H1 (cell line): ENCODE measurements around the gene EIF4E3. TPM values are rescaled to one million over a fixed set of nuclear protein-coding genes. Genes with fewer than 3 reads are reported as not detected.

Source experiments
- CTCF ChIA-PET: fragments of 300-600 bp; sonication (Branson Sonifier 250); formaldehyde crosslinking; loops from one replicate; lab custom pipeline; 2021; ENCODE audit not compliant: partially characterized antibody; lab: Charles Lee
- POLR2A ChIA-PET: fragments of 300-600 bp; sonication (Branson Sonifier 250); formaldehyde crosslinking; loops from one replicate; lab custom pipeline; 2021; ENCODE audit warnings: inconsistent platforms; ENCODE audit not compliant: partially characterized antibody; lab: Charles Lee
- DNase-seq, 2 experiments: peaks; one replicate each; pipeline versions ENCODE4 v3.0.0 to v3.0.0-alpha.2; 2010 to 2022; ENCODE audit warnings: low spot score in 2 of 2, low read depth in 1 of 2, mixed read lengths in 1 of 2
- FAIRE-seq: peaks from 2 replicates; lab custom pipeline; 2011; peaks lifted over from hg19 to GRCh38; lab: Jason Lieb, UNC
- H2AFZ ChIP-seq: 2 replicates; pipeline ENCODE4 v1.8.1; 2012; ENCODE audit warnings: low read length, inconsistent platforms
- H2AK5ac ChIP-seq: 2 replicates; pipeline ENCODE4 v1.6.1; 2013; ENCODE audit warnings: low read depth, low read length
- H2BK120ac ChIP-seq: replicated peaks from 2 replicates; pipeline ENCODE3; 2013; ENCODE audit warnings: low read depth, low read length, inconsistent platforms
- H2BK12ac ChIP-seq: 2 replicates; pipeline ENCODE4 v1.6.1; 2013; ENCODE audit warnings: low read depth, low read length
- H2BK15ac ChIP-seq: 2 replicates; pipeline ENCODE4 v1.6.1; 2013; ENCODE audit warnings: low read length
- H2BK20ac ChIP-seq: 2 replicates; pipeline ENCODE4 v1.6.1; 2013; ENCODE audit warnings: low read length
- H2BK5ac ChIP-seq: 2 replicates; pipeline ENCODE4 v1.6.1; 2013; ENCODE audit warnings: low read depth, low read length
- H3K14ac ChIP-seq: 2 replicates; pipeline ENCODE4 v1.6.1; 2013; ENCODE audit warnings: inconsistent platforms; ENCODE audit not compliant: insufficient read length
- H3K18ac ChIP-seq: 2 replicates; pipeline ENCODE4 v1.6.1; 2013; ENCODE audit warnings: low read length; ENCODE audit errors: extremely low read depth
- H3K23ac ChIP-seq: 2 replicates; pipeline ENCODE4 v1.6.1; 2013; ENCODE audit warnings: inconsistent platforms; ENCODE audit not compliant: insufficient read length
- H3K23me2 ChIP-seq: 2 replicates; pipeline ENCODE4 v1.6.1; 2013; ENCODE audit warnings: low read depth, low read length
- H3K27ac ChIP-seq: 2 replicates; pipeline ENCODE4 v1.6.1; 2011; ENCODE audit warnings: low read depth, low read length, inconsistent platforms
- H3K27me3 ChIP-seq, 4 experiments: replicated peaks in 1 of 4; 1 replicate in 1 of 4; 2 replicates in 3 of 4; pipeline versions ENCODE4 v1.6.1 to v1.8.1; 2011 to 2013; ENCODE audit warnings: low read length in 3 of 4, mild to moderate bottlenecking in 3 of 4, inconsistent platforms in 2 of 4, mixed read lengths in 2 of 4, moderate library complexity in 1 of 4; ENCODE audit not compliant: control insufficient read depth in 3 of 4, insufficient read depth in 3 of 4; ENCODE audit errors: extremely low read depth in 1 of 4
- H3K36me3 ChIP-seq, 4 experiments: 2 replicates each; pipeline versions ENCODE4 v1.6.1 to v1.8.1; 2011 to 2013; ENCODE audit warnings: mild to moderate bottlenecking in 4 of 4, low read length in 3 of 4, moderate library complexity in 2 of 4, control low read depth in 1 of 4, inconsistent platforms in 1 of 4; ENCODE audit not compliant: insufficient read depth in 4 of 4, control insufficient read depth in 2 of 4
- H3K4ac ChIP-seq: replicated peaks from 2 replicates; pipeline ENCODE3; 2013; ENCODE audit warnings: low read length, low read depth, mixed read lengths, inconsistent platforms; ENCODE audit not compliant: insufficient read length
- H3K4me1 ChIP-seq, 4 experiments: replicated peaks in 1 of 4; 1 replicate in 1 of 4; 2 replicates in 3 of 4; pipeline versions ENCODE4 v1.6.1 to v1.8.1; 2011 to 2013; ENCODE audit warnings: low read length in 3 of 4, inconsistent platforms in 2 of 4, mixed read lengths in 1 of 4; ENCODE audit not compliant: insufficient read depth in 4 of 4, control insufficient read depth in 3 of 4
- H3K4me2 ChIP-seq, 2 experiments: 2 replicates each; pipeline versions ENCODE4 v1.6.1 to v1.8.1; 2011 to 2013; ENCODE audit warnings: low read depth in 2 of 2, low read length in 2 of 2, control low read depth in 1 of 2, inconsistent platforms in 1 of 2, mild to moderate bottlenecking in 1 of 2; ENCODE audit not compliant: insufficient read depth in 1 of 2
- H3K4me3 ChIP-seq, 4 experiments: fragments of 200-600, 300-600 bp in 1 of 4; sonication (generic), shearing (Covaris generic), sonication (Bioruptor Twin) in 1 of 4; 2 replicates each; pipeline versions ENCODE4 v1.5.1 to v1.8.1; 2011 to 2016; ENCODE audit warnings: low read length in 4 of 4, low read depth in 3 of 4, control low read depth in 2 of 4, inconsistent platforms in 2 of 4, mild to moderate bottlenecking in 2 of 4, mixed read lengths in 1 of 4, moderate library complexity in 1 of 4; ENCODE audit not compliant: insufficient read depth in 2 of 4; ENCODE audit errors: extremely low read depth in 1 of 4
- H3K56ac ChIP-seq: replicated peaks from 2 replicates; pipeline ENCODE3; 2013; ENCODE audit warnings: low read depth, mild to moderate bottlenecking, mixed read lengths, low read length, inconsistent platforms; ENCODE audit not compliant: insufficient read length
- H3K79me1 ChIP-seq: 2 replicates; pipeline ENCODE4 v1.6.1; 2013; ENCODE audit warnings: low read depth, low read length, control low read depth
- H3K79me2 ChIP-seq, 2 experiments: 2 replicates each; pipeline versions ENCODE4 v1.6.1 to v1.8.1; 2012 to 2013; ENCODE audit warnings: low read length in 2 of 2, mild to moderate bottlenecking in 2 of 2, inconsistent platforms in 1 of 2; ENCODE audit not compliant: insufficient read depth in 2 of 2, control insufficient read depth in 1 of 2
- H3K9ac ChIP-seq, 4 experiments: replicated peaks in 1 of 4; 1 replicate in 1 of 4; 2 replicates in 3 of 4; pipeline versions ENCODE4 v1.6.1 to v1.8.1; 2011 to 2013; ENCODE audit warnings: low read depth in 3 of 4, low read length in 3 of 4, control low read depth in 2 of 4, mild to moderate bottlenecking in 2 of 4, moderate library complexity in 2 of 4, inconsistent platforms in 1 of 4; ENCODE audit errors: extremely low read depth in 1 of 4
- H3K9me3 ChIP-seq, 2 experiments: 2 replicates each; pipeline versions ENCODE4 v1.6.1 to v1.8.1; 2012 to 2013; ENCODE audit warnings: mild to moderate bottlenecking in 2 of 2, moderate library complexity in 2 of 2, control low read depth in 1 of 2, inconsistent platforms in 1 of 2, low read depth in 1 of 2, low read length in 1 of 2, mixed read lengths in 1 of 2; ENCODE audit not compliant: insufficient read depth in 2 of 2
- H4K20me1 ChIP-seq, 2 experiments: replicated peaks in 1 of 2; 2 replicates each; pipeline versions ENCODE3 to v1.8.1; 2011 to 2013; ENCODE audit warnings: inconsistent platforms in 2 of 2, low read length in 2 of 2, mild to moderate bottlenecking in 1 of 2; ENCODE audit not compliant: insufficient read depth in 2 of 2, control insufficient read depth in 1 of 2
- H4K5ac ChIP-seq: 2 replicates; pipeline ENCODE4 v1.6.1; 2013; ENCODE audit warnings: low read length, low read depth, mixed read lengths, inconsistent platforms; ENCODE audit not compliant: insufficient read length
- H4K8ac ChIP-seq: 2 replicates; pipeline ENCODE4 v1.8.0; 2013; ENCODE audit warnings: mild to moderate bottlenecking, moderate library complexity, low read length, inconsistent platforms; ENCODE audit not compliant: insufficient read depth; ENCODE audit errors: extremely low read depth
- H4K91ac ChIP-seq: replicated peaks from 2 replicates; pipeline ENCODE3; 2013; ENCODE audit warnings: low read length, mixed read lengths, inconsistent platforms; ENCODE audit not compliant: insufficient read length
- CEBPB ChIP-seq: IDR thresholded peaks from 2 replicates; pipeline ENCODE4 v1.6.1; 2012; ENCODE audit warnings: low read depth, low read length
- CTCF ChIP-seq, 3 experiments: IDR thresholded peaks; 1 replicate in 2 of 3; 2 replicates in 1 of 3; pipeline versions ENCODE4 v1.5.1 to v1.6.1; 2011; ENCODE audit warnings: low read length in 3 of 3, mild to moderate bottlenecking in 3 of 3, inconsistent platforms in 2 of 3, low read depth in 1 of 3, moderate library complexity in 1 of 3; ENCODE audit not compliant: insufficient read depth in 1 of 3; ENCODE audit errors: control extremely low read depth in 1 of 3
- HDAC2 ChIP-seq, 2 experiments: fragments of 300-600 bp in 1 of 2; sonication (generic) in 1 of 2; IDR thresholded peaks; 2 replicates each; pipeline ENCODE4 v1.6.1; 2011 to 2012; ENCODE audit warnings: low read depth in 2 of 2, low read length in 2 of 2, mild to moderate bottlenecking in 2 of 2, moderate library complexity in 2 of 2, borderline replicate concordance in 1 of 2, inconsistent platforms in 1 of 2
- RAD21 ChIP-seq, 2 experiments: IDR thresholded peaks in 1 of 2; conservative IDR thresholded peaks in 1 of 2; 2 replicates each; pipeline ENCODE4 v1.6.1; 2011; ENCODE audit warnings: low read depth in 2 of 2, low read length in 2 of 2, improper control_type of control experiment in 1 of 2, inconsistent platforms in 1 of 2, mild to moderate bottlenecking in 1 of 2, moderate library complexity in 1 of 2
- TBP ChIP-seq: IDR thresholded peaks from 2 replicates; pipeline ENCODE4 v1.6.1; 2011; ENCODE audit warnings: low read depth, low read length, improper control_type of control experiment
- WGBS, 2 experiments: shearing (Covaris generic) in 1 of 2; methylation state at CpG; one replicate each; pipeline versions ENCODE4 v1.1.6 to v1.1.7; 2013 to 2015; ENCODE audit warnings: low lambda C conversion rate in 2 of 2, mixed read lengths in 2 of 2, inconsistent platforms in 1 of 2, low coverage in 1 of 2, missing lambda C conversion rate in 1 of 2; ENCODE audit not compliant: insufficient replicate concordance in 2 of 2, insufficient coverage in 1 of 2, insufficient read length in 1 of 2; ENCODE audit errors: extremely low coverage in 1 of 2, missing lambda C conversion rate in 1 of 2; 5-methylcytosine and 5-hydroxymethylcytosine counted together
- polyA plus RNA-seq, 7 experiments: library from polyadenylated mRNA; depleted of rRNA in 3 of 7; stranded (reverse) in 5 of 7; unstranded in 2 of 7; fragments of >200 nt in 5 of 7; fragments of 200-250 nt in 2 of 7; gene quantifications; 1 replicate in 5 of 7; 2 replicates in 1 of 7; 4 replicates in 1 of 7; pipeline versions ENCODE4 v1.2.1 to v1.2.3, GENCODE V29; 2011 to 2013; ENCODE audit warnings: missing spikeins in 2 of 7, mixed read lengths in 2 of 7
- total RNA-seq: library from RNA; stranded (reverse); fragmentation: NEBNext Ultra II Directional; extraction: Animal tissue kit (Norgen Biotek cat#: 25700); gene quantifications from 2 replicates; pipeline ENCODE4 v1.2.1, GENCODE V29; 2021

The EIF4E3 gene
- total and polyA plus RNA-seq, 2 of the 8 experiments (the other 6 are each of a cell fraction or from before 2014, with no cell fraction given): 5.2 to 17.0 TPM

GRCh38 chr3:71681224-71681668, 44.0 kb downstream of the EIF4E3 start:
- POLR2A ChIA-PET: interaction anchor here (0.8 kb wide), 1 partner anchor 97 kb away, joined by 4 read pairs; no protein-coding TSS in a partner anchor
- WGBS, 2 experiments: 41% methylated on average over 7 of the region's 7 CpGs; no CpG with 5 or more reads in 1 of the 2 experiments

More at GRCh38 chr3:71681224-71681668, 44.0 kb downstream of the EIF4E3 start:
- no peaks in the 10 kb centered on the region for H3K9me3 ChIP-seq
- H3K27ac ChIP-seq: no peak overlapping the region
- no peak overlapping the region for H3K9ac ChIP-seq
- no peak overlapping the region for H3K23ac ChIP-seq
- no peak overlapping the region for H3K18ac ChIP-seq
- H3K4me1 ChIP-seq: peaks cover 0 to 14% (median 5%) of the 10 kb centered on the region in 4 experiments; a peak in 5 of 7 replicates
- no peaks in the 10 kb centered on the region for H3K79me1 ChIP-seq
- TF ChIP-seq RAD21 (IDR thresholded peaks at IDR 0.05 in 1 of 2, conservative IDR thresholded peaks at IDR 0.05 in 1 of 2; ENCODE audit: low read depth in 2 of 2, low read length in 2 of 2): peak; percentile 87 to 96
- no peak for TF ChIP-seq TBP
- TF ChIP-seq CEBPB: peak; percentile 79
- TF ChIP-seq CTCF (IDR thresholded peaks at IDR 0.05; ENCODE audit: control extremely low read depth in 1 of 3, insufficient read depth in 1 of 3, low read depth in 1 of 3, low read length in 3 of 3): peak; percentile 74 to 87 (median 75)
- TF ChIP-seq HDAC2 (IDR thresholded peaks at IDR 0.05; ENCODE audit: borderline replicate concordance in 1 of 2, low read depth in 2 of 2, low read length in 2 of 2): no peak
- H2BK12ac ChIP-seq: no peak overlapping the region
- H2BK15ac ChIP-seq: no peak overlapping the region
- no peak overlapping the region for H3K4ac ChIP-seq
- H3K4me3 ChIP-seq: no peak overlapping the region
- peak; percentile 98 for FAIRE-seq
- H2AK5ac ChIP-seq: no peak overlapping the region
- H2BK20ac ChIP-seq: no peak overlapping the region
- H2BK120ac ChIP-seq: no peak overlapping the region
- H3K27me3 ChIP-seq: peaks cover 0 to 1% (median 0%) of the 10 kb centered on the region in 4 experiments; a peak in 1 of 7 replicates
- no peak overlapping the region for H2AFZ ChIP-seq
- no peak overlapping the region for H2BK5ac ChIP-seq
- H3K14ac ChIP-seq: no peak overlapping the region
- no peak overlapping the region for H4K5ac ChIP-seq
- no peaks in the 10 kb centered on the region for H3K23me2 ChIP-seq
- H4K20me1 ChIP-seq: no peaks in the 10 kb centered on the region
- no peaks in the 10 kb centered on the region for H3K79me2 ChIP-seq
- no peak overlapping the region for H4K8ac ChIP-seq
- CTCF ChIA-PET: interaction anchor here (0.7 to 2.2 kb wide), 29 partner anchors 11 to 859 kb away, joined by 3 to 16 read pairs (median 4); no protein-coding TSS in a partner anchor
- peak in 1 of 2 experiments; percentile 72 for DNase-seq
- peak overlapping the region in 1 of 2 experiments; percentile 19; a peak in 1 of 4 replicates for H3K4me2 ChIP-seq
- no peak overlapping the region for H3K56ac ChIP-seq
- H3K36me3 ChIP-seq: no peaks in the 10 kb centered on the region
- H4K91ac ChIP-seq: no peak overlapping the region
